ENCODE results near the gene SLC25A3. TPM values are rescaled to one million over a fixed set of nuclear protein-coding genes. Genes with fewer than 3 reads are reported as not detected.
"Not testable (repeated sequence)": the region's sequence is repeated elsewhere in the genome, so short reads cannot be mapped to it uniquely, and the experiment has no call there.

The SLC25A3 gene
- total RNA-seq, 2 donors from 2014 or later, result 522 to 531 TPM

DNA sequence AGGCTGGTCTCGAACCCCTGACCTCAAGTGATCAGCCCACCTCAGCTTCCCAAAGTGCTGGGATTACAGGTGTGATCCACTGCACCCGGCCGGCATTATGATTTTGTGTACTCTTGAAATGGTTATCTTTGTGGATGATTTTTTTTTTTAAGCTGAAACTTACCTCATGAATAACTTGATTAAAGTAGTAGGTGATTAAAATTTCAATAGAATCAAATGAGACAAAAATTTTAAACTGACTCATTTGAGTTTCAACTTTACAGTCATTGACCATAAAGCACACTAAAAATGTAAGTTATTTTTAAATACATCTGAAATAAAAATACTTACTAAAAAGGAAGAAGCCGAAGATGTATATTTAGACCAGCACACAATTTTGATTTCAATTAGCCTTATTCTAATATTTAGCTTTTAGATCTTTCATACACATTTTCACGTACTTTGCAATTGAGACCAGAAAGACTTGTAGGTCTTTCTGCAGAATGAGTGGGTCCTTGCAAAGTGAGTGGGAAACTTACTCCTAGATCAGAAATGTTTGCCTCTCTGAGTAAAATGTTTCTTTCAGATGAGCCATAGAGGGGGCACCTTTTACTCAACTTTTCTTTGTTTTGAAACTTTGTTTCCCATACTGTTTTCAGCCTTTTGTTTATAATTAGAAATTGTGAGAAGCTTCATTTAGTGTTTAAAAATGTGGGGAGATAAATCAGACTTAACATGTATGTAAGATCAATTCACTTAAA is 43.9 kb upstream of the SLC25A3 start:
- Mint-ChIP-seq H3K4me1 (no peaks in the 10 kb centered on the region), H3K9me3 (peaks cover 4% of the 10 kb centered on the region), H3K4me3 (no peak overlapping the region), H3K27me3 (ENCODE audit: insufficient read depth) (no peaks in the 10 kb centered on the region), H3K36me3 (ENCODE audit: low read depth) (peaks cover 68% of the 10 kb centered on the region), H3K27ac (no peak overlapping the region)
- TF ChIP-seq, protein P1, sequence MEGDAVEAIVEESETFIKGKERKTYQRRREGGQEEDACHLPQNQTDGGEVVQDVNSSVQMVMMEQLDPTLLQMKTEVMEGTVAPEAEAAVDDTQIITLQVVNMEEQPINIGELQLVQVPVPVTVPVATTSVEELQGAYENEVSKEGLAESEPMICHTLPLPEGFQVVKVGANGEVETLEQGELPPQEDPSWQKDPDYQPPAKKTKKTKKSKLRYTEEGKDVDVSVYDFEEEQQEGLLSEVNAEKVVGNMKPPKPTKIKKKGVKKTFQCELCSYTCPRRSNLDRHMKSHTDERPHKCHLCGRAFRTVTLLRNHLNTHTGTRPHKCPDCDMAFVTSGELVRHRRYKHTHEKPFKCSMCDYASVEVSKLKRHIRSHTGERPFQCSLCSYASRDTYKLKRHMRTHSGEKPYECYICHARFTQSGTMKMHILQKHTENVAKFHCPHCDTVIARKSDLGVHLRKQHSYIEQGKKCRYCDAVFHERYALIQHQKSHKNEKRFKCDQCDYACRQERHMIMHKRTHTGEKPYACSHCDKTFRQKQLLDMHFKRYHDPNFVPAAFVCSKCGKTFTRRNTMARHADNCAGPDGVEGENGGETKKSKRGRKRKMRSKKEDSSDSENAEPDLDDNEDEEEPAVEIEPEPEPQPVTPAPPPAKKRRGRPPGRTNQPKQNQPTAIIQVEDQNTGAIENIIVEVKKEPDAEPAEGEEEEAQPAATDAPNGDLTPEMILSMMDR (conservative IDR thresholded peaks at IDR 0.05), result no peak
- no peaks in the 10 kb centered on the region for H3K27me3 ChIP-seq (ENCODE audit: control insufficient read depth, insufficient read depth, low read length, poor library complexity, severe bottlenecking)
- DNase-seq, result no peak
- no peak overlapping the region for H3K9ac ChIP-seq (ENCODE audit: extremely low read depth, low read length, poor library complexity, severe bottlenecking)
- H3K4me3 ChIP-seq (ENCODE audit: low read length), result no peak overlapping the region
- peaks cover 67% of the 10 kb centered on the region for H3K36me3 ChIP-seq (ENCODE audit: control insufficient read depth, insufficient read depth, low read length)
- no peaks in the 10 kb centered on the region for H3K4me1 ChIP-seq (ENCODE audit: control insufficient read depth, insufficient read depth, low read length)
- H3K9me3 ChIP-seq (ENCODE audit: control insufficient read depth, low read length), result peaks cover 11% of the 10 kb centered on the region
- WGBS, 2 experiments (ENCODE audit: insufficient coverage in 1 of 2, insufficient read length in 1 of 2), result 60 to 96% methylated on average over 1 to 5 of the region's 5 CpGs
- H3K27ac ChIP-seq (ENCODE audit: low read depth, low read length), result no peak overlapping the region

DNA sequence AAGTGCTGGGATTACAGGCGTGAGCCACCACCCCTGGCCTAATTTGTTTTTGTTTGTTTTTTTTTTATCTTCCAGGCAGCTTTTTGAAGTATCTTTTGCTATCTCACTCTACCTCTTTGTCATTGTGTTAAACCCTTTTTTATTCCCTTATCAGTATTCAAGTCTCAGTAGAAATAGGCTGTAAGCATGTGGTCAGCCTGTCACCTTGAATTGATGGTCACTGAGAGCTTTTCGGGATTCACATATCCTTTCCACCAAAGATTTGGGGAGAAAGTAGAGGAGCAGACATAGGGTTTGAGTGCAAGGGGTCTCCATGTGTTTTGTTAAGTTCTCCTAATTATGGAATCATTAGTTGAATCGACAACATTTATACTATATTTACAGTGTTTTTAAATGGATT is 41.7 kb upstream of the SLC25A3 start:
- H3K9ac ChIP-seq (ENCODE audit: extremely low read depth, low read length, poor library complexity, severe bottlenecking), result no peak overlapping the region
- no peaks in the 10 kb centered on the region for H3K27me3 ChIP-seq (ENCODE audit: control insufficient read depth, insufficient read depth, low read length, poor library complexity, severe bottlenecking)
- WGBS, 2 experiments (ENCODE audit: insufficient coverage in 1 of 2, insufficient read length in 1 of 2), result 82 to 83% methylated on average over 1 to 2 of the region's 3 CpGs
- Mint-ChIP-seq H3K36me3 (ENCODE audit: low read depth) (peaks cover 49% of the 10 kb centered on the region), H3K27ac (no peak overlapping the region), H3K4me1 (no peaks in the 10 kb centered on the region), H3K4me3 (no peak overlapping the region), H3K27me3 (ENCODE audit: insufficient read depth) (no peaks in the 10 kb centered on the region), H3K9me3 (peaks cover 4% of the 10 kb centered on the region)
- H3K27ac ChIP-seq (ENCODE audit: low read depth, low read length), result no peak overlapping the region
- H3K4me3 ChIP-seq (ENCODE audit: low read length), result no peak overlapping the region
- TF ChIP-seq, protein P1 (conservative IDR thresholded peaks at IDR 0.05), result no peak
- no peak for DNase-seq
- H3K9me3 ChIP-seq (ENCODE audit: control insufficient read depth, low read length), result peaks cover 11% of the 10 kb centered on the region
- H3K36me3 ChIP-seq (ENCODE audit: control insufficient read depth, insufficient read depth, low read length), result peaks cover 46% of the 10 kb centered on the region
- no peaks in the 10 kb centered on the region for H3K4me1 ChIP-seq (ENCODE audit: control insufficient read depth, insufficient read depth, low read length)

DNA sequence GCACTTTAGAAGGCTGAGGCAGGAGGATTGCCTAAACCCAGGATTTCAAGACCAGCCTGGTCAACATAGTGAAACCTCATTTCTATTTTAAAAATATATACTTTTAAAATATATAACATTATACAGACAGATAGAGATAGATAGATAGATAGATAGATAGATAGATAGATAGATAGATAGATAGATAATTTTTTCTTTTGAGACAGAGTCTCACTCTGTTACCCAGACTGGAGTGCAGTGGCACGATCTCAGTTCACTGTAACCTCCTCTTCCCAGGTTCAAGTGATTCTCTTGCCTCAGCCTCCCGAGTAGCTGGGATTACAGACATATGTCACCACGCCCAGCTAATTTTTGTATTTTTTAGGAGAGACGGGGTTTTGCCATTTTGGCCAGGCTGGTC is 35.4 kb upstream of the SLC25A3 start:
- H3K27me3 Mint-ChIP-seq (ENCODE audit: insufficient read depth); H3K4me1 ChIP-seq (ENCODE audit: control insufficient read depth, insufficient read depth, low read length); H3K9me3 Mint-ChIP-seq; H3K36me3 ChIP-seq (ENCODE audit: control insufficient read depth, insufficient read depth, low read length); H3K36me3 Mint-ChIP-seq (ENCODE audit: low read depth); H3K27me3 ChIP-seq (ENCODE audit: control insufficient read depth, insufficient read depth, low read length, poor library complexity, severe bottlenecking); H3K9ac ChIP-seq (ENCODE audit: extremely low read depth, low read length, poor library complexity, severe bottlenecking); H3K9me3 ChIP-seq (ENCODE audit: control insufficient read depth, low read length); H3K4me3 Mint-ChIP-seq; H3K27ac Mint-ChIP-seq; DNase-seq; H3K4me1 Mint-ChIP-seq; H3K27ac ChIP-seq (ENCODE audit: low read depth, low read length); H3K4me3 ChIP-seq (ENCODE audit: low read length): not testable (repeated sequence)
- 94 to 95% methylated on average over 3 to 4 of the region's 4 CpGs for WGBS, 2 experiments (ENCODE audit: insufficient coverage in 1 of 2, insufficient read length in 1 of 2)

DNA sequence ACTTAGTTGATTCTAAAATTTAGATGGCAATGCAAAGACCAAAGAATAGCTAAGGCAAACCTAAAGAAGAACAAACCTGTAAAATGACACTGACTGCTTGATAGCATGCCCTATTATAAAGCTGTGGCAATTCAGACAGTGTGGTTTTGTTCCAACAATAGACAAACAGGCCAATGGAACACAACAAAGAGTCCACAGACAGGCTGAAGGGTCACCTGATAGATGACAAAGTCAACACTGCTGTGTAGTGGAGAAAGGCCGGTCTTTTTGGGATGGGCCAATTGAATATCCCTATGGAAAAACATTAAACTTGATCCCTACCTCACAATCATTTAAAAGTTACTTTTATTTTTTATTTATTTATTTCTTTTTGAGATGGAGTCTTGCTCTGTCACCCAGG is 33.8 kb upstream of the SLC25A3 start:
- no peak overlapping the region for H3K9ac ChIP-seq (ENCODE audit: extremely low read depth, low read length, poor library complexity, severe bottlenecking)
- no peaks in the 10 kb centered on the region for H3K27me3 ChIP-seq (ENCODE audit: control insufficient read depth, insufficient read depth, low read length, poor library complexity, severe bottlenecking)
- H3K9me3 ChIP-seq (ENCODE audit: control insufficient read depth, low read length), result peaks cover 8% of the 10 kb centered on the region
- DNase-seq, result no peak
- no peak overlapping the region for H3K4me3 ChIP-seq (ENCODE audit: low read length)
- H3K27me3 Mint-ChIP-seq (ENCODE audit: insufficient read depth), result no peaks in the 10 kb centered on the region
- H3K4me1 Mint-ChIP-seq, result no peaks in the 10 kb centered on the region
- TF ChIP-seq, protein P1 (conservative IDR thresholded peaks at IDR 0.05), result no peak
- no peaks in the 10 kb centered on the region for H3K36me3 ChIP-seq (ENCODE audit: control insufficient read depth, insufficient read depth, low read length)
- H3K27ac Mint-ChIP-seq, result no peak overlapping the region
- no peak overlapping the region for H3K27ac ChIP-seq (ENCODE audit: low read depth, low read length)
- no peaks in the 10 kb centered on the region for H3K4me1 ChIP-seq (ENCODE audit: control insufficient read depth, insufficient read depth, low read length)
- WGBS, 2 experiments (ENCODE audit: insufficient coverage in 1 of 2, insufficient read length in 1 of 2), result no CpG with 5 or more reads among the region's 1 CpG
- H3K9me3 Mint-ChIP-seq, result no peaks in the 10 kb centered on the region
- H3K4me3 Mint-ChIP-seq, result no peak overlapping the region
- no peaks in the 10 kb centered on the region for H3K36me3 Mint-ChIP-seq (ENCODE audit: low read depth)

All from endodermal cell (in vitro differentiated cells).